OCI-LY7 (cell line): ENCODE data around the gene ZBTB1.

Source experiments
- EZH2phosphoT487 ChIP-seq: fragments of 200-600 bp; sonication (generic); IDR thresholded peaks from 2 replicates; pipeline ENCODE4 v1.6.1; 2018; ENCODE audit warnings: low read depth, borderline replicate concordance, mild to moderate bottlenecking, mixed run types, antibody characterized with exemption, low read length, moderate library complexity, mixed read lengths
- TF ChIP-seq, protein P1 (sequence below): fragments of 200-600 bp; sonication (generic); conservative IDR thresholded peaks from 2 replicates; pipeline ENCODE4 v1.5.1; 2014; ENCODE audit warnings: mild to moderate bottlenecking, antibody characterized with exemption, low read length, moderate library complexity, mixed read lengths

DNA sequence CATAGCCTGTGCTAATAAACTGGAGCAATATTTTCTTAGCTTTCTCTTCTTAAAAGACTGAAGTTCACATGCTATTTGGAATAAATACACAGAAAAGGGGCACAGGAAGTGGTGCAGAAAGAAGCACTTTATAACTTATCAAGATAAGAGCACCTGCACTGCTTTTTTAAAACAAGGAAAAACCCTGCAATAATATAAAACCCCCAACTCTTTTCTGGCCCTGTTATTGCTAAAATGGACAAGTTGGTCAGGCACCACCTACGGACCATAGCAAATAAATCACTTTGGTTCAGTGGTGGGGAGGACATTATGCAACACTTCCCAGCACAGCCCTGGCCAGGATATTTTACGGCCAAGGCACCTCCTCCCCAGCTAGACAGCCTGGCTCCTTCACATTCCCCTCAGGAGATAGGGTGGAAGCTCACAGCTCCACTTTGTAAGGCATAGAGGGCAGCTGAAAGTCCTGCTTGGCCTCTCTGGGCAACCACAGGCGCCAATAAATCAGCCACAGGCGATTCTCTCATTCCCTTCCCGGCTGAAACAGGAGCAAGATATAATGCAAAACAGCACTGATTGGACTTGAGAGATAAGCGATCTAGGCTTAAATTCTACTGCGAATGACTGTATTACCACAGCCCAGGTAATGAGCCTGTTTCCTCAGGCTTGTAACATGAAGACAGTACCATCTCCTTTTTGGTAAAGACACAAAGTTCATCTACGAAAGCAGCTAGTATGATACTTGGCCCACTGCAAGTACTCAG lies 3.0 kb upstream of the ZBTB1 start:
- TF ChIP-seq, protein P1, sequence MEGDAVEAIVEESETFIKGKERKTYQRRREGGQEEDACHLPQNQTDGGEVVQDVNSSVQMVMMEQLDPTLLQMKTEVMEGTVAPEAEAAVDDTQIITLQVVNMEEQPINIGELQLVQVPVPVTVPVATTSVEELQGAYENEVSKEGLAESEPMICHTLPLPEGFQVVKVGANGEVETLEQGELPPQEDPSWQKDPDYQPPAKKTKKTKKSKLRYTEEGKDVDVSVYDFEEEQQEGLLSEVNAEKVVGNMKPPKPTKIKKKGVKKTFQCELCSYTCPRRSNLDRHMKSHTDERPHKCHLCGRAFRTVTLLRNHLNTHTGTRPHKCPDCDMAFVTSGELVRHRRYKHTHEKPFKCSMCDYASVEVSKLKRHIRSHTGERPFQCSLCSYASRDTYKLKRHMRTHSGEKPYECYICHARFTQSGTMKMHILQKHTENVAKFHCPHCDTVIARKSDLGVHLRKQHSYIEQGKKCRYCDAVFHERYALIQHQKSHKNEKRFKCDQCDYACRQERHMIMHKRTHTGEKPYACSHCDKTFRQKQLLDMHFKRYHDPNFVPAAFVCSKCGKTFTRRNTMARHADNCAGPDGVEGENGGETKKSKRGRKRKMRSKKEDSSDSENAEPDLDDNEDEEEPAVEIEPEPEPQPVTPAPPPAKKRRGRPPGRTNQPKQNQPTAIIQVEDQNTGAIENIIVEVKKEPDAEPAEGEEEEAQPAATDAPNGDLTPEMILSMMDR = no peak
- no peak for TF ChIP-seq EZH2phosphoT487
